ENCODE results near the gene TRIO. TPM values are rescaled to one million over a fixed set of nuclear protein-coding genes. Genes with fewer than 3 reads are reported as not detected.

TRIO gene
- total RNA-seq, 1 experiment from 2014 or later, result 88.8 TPM

- no peak for TF ChIP-seq ATF6 (CRISPR knock-in tag; IDR thresholded peaks at IDR 0.05)
- no peak for TF ChIP-seq KAT7 (CRISPR knock-in tag; IDR thresholded peaks at IDR 0.05; ENCODE audit: borderline replicate concordance)
- TF ChIP-seq HMGXB4 (CRISPR knock-in tag; IDR thresholded peaks at IDR 0.05), result no peak
- TF ChIP-seq MXD4 (CRISPR knock-in tag; IDR thresholded peaks at IDR 0.05; ENCODE audit: borderline replicate concordance), result no peak
- TF ChIP-seq GTF2I (CRISPR knock-in tag; conservative IDR thresholded peaks at IDR 0.05), result no peak
- no peak for TF ChIP-seq ZNF121 (CRISPR knock-in tag; IDR thresholded peaks at IDR 0.05)
Measured at GRCh38 chr5:14229181-14229580, 86.0 kb downstream of the TRIO start (continued).

- Mint-ChIP-seq H3K9me3 (no peaks in the 10 kb centered on the region), H3K36me3 (no peaks in the 10 kb centered on the region), H3K4me1 (peaks cover 66% of the 10 kb centered on the region), H3K27ac (no peak overlapping the region), H3K27me3 (ENCODE audit: low read depth) (no peaks in the 10 kb centered on the region), H3K4me3 (no peak overlapping the region)
- DNase-seq (ENCODE audit: low spot score), result no peak
- ChIA-PET CTCF (no interaction called here), POLR2A (no interaction called here)
- no peak for ATAC-seq
- TF ChIP-seq MAX (CRISPR knock-in tag; IDR thresholded peaks at IDR 0.05) (no peak), ATF1 (CRISPR knock-in tag; IDR thresholded peaks at IDR 0.05) (no peak), RELA (CRISPR knock-in tag; IDR thresholded peaks at IDR 0.05; ENCODE audit: borderline replicate concordance) (no peak), NR2C2 (CRISPR knock-in tag; IDR thresholded peaks at IDR 0.05) (no peak), ZMAT4 (CRISPR knock-in tag; IDR thresholded peaks at IDR 0.05) (no peak), FOXP4 (CRISPR knock-in tag; IDR thresholded peaks at IDR 0.05) (no peak), CREM (CRISPR knock-in tag; IDR thresholded peaks at IDR 0.05) (no peak), ZNF425 (CRISPR knock-in tag; conservative IDR thresholded peaks at IDR 0.05) (no peak), JAZF1 (CRISPR knock-in tag; IDR thresholded peaks at IDR 0.05) (no peak), AFF4 (CRISPR knock-in tag; IDR thresholded peaks at IDR 0.05; ENCODE audit: borderline replicate concordance) (no peak)
Measured at GRCh38 chr5:14229734-14230133, 86.6 kb downstream of the TRIO start.
